CD4-positive, alpha-beta T cell treated with Interleukin-10 for 1 hour (primary cell): ENCODE results near the gene NOTUM.
"Not testable (repeated sequence)": the region's sequence is repeated elsewhere in the genome, so short reads cannot be mapped to it uniquely, and the experiment has no call there.

ENCODE experiments used
- DNase-seq: peaks from one replicate; pipeline ENCODE4 v3.0.0-alpha.2; 2020

NOTUM gene

DNA sequence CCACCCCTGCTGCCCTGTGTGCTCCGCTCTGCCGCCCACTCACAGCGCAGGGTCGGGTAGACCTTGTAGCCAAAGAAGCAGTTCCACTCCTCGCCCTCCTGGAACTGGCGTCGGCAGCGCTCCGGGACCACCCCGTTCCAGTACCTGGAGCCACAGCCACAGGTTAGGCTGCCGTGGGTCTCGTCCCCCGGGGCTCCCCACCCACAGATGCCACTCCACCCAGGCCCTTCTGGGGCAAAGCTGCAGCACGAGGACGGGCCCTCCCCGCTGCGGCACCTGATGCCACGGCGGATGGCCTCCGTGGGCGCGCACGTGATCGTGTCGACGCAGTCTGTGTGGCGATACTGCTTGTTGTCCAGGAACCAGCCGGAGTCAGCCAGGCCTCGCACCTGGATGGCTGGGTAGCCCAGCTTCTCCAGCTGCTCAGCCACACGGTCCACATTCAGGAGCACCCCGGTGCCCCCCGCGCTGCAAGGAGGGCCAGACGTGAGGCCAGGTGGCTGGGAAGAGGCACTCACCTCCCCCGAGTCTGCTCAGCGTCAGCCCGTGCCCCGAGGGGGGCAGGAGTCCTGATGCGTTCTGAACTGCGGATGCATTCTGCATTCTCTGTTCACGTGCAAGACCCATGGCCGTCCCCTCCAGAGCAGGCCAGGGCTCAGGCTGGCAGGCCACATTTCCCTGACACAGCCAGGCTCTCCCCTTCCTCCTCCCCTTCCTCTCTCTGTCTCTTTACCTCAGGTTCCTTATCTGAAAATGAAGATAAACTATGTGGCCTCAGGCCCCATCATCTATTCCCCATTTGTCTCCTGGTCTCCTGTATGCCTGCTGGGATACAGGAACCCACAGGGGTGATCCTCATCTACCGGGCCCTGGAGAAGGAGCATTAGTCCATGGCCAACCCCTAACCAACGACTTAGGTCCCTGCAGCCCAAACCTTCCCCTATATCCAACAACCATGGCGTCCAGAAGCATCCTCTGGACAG lies 4.1 kb downstream of the NOTUM start:
- no peak for DNase-seq

DNA sequence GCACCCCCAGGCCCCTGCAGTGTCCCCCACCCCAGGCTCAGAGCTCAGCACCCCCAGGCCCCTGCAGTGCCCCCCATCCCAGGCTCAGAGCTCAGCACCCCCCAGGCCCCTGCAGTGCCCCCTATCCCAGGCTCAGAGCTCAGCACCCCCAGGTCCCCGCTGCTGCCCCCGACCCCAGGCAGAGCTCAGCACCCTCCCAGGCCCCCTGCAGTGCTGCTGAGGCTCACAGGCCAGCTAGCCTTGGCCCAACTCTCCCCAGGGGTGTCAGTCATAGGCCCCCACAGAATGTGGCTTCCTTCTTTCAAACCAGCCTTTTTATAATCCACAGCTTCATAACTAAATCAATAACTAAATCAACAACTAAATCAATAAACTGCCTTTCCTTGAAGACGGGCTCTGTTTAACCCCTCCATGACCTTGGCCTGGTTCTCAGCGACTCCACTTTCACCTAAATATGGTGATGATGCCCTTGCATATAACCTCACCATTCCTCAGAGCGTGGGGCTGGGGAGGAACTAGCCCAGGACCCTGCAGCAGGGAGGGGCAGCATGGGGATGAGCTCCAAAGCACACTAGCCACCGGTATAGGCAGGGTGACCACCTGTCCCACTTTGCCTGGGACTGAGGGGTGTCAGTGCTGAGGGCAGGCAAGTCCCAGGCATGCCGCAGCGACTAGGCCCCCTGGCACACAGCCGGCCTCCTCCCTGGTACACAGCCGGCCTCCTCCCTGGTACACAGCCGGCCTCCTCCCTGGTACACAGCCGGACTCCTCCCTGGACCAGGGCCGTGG lies 5.0 kb downstream of the NOTUM start:
- DNase-seq: no peak

DNA sequence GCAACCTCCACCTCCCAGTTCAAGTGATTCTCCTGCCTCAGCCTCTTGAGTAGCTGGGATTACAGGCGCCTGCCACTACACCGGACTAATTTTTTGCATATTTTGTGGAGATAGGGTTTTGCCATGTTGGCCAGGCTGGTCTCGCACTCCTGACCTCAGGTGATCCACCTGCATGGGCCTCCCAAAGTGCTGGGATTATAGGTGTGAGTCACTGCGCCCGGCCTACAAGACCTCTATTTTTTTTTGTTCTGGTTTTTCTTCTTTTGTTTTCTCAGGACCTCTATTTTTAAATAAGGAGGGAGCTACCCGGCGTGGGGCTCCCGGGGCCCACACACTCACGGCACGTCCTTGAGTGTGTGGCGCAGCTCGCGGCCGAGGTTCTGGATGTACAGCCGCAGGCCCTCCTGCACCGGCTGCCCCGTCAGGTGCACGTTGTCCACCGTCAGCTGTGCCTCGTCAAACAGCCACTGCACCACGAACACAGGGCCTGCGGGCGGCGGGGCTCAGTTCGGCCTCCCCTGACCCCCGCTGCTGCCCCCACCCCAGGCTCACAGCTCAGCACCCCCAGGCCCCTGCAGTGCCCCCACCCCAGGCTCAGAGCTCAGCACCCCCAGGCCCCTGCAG lies 5.8 kb downstream of the NOTUM start:
- no peak for DNase-seq

DNA sequence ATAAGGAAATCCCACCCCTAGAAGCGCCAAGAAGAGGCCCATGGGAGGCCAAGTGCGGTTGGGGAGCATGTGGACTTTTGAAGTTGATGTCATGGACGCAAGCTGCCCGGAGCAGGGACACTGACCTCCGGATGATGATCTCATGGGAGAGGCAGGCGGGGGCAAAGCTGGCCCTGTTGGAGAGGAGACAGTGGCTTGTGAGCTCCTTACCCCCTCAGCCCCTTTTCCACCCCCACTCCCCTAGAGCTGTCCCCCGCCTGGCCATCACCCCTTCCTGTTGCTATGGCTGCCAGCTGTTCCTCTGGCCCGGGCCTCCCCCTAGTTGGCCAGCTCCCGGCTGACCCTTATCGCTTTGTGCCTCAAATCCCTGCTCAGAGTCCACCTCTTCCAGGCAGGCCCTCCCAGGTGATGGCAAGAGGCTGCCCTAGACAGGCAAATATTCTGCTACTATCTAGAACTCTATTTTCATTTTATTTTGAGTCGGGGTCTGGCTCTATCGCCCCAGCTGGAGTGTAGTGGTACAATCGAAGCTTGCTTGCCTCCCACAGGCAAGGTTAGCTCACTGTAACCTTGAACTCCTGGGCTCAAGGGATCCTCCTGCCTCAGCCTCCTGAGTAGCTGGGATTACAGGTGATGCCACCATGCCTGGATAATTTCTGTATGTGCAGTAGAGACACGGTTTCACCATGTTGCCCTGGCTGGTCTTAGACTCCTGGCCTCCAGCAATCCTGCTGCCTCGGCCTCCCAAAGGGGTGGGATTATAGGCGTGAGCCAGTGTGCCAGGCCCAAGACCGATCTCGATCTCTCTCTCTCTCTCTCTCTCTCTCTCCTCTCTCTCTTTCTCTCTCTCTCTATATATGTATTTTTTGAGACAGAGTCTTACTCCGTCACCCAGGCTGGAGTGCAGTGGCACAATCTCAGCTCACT lies 6.6 kb downstream of the NOTUM start:
- DNase-seq: no peak

DNA sequence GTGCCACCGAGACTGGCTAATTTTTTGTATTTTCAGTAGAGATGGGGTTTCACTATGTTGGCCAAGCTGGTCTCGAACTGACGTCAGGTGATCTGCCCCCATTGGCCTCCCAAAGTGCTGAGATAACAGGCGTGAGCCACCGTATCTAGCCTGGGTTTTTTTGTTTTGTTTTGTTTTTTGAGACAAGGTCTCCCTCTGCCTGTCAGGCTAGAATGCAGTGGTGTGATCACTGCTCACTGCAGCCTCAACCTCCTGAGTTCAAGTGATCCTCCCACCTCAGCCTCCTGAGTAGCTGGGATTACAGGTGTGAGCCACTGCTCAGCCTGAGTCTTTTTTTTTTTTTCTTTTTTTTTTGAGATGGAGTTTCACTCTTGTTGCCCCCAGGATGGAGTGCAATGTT lies 7.5 kb downstream of the NOTUM start:
- not testable (repeated sequence) for DNase-seq

DNA sequence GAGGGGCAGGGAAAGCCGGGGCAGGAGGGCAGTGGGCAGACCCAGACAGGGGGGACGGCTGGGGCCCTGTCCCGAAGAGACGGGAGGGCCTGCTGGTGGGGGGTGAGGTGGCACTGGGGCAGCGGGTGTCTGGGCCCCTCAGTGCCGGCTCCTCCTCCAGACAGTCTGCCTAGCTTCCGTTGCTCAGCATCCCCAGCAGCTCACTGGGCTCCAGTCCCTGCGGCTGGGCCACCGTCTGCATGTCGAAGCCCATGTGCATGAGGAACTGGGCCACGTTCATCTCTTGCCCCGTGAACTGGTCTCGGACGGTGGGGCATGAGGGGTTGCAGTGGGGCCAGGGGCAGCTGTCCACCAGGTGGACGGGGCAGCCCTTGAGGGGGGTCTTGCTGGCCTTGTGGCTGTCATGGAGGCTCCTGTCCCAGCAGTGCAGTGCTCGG lies 8.2 kb downstream of the NOTUM start:
- no peak for DNase-seq

DNA sequence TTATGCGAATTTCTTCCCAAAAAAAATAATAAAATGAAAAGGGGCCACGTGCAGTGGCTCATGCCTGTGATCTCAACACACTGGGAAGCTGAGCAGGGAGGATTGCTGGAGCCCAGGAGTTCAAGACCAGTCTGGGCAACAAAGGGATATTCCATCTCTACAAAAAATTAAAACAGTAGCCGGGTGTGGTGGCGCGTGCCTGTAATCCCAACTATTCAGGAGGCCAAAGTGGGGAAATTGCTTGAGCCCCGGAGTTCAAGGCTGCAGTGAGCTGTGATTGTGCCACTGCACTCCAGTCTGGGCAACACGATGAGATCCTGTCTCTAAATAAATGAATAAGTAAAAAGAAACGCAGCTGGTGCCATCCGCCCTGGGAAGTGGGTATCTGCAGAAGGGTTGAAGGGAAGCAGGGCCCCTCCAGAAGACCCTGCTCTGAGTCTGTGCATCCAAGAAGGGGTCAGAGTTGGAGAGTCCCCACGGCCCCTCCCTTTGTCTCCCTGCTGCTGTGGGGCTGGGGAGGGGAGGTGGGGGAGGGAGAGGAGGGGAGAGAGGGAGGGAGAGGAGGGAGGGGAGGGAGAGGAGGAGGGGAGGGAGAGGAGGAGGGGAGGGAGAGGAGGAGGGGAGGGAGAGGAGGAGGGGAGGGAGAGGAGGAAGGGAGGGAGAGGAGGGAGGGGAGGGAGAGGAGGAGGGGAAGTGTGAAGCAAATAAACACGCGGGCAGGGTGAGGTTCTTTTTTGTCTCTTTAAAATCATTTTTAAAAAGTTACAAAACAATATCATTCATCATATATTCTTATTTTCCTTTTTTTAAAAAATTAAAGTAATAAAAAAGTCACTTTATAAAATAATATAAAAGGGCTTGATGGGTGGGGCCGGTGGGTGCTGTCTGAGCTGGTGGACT lies 9.0 kb downstream of the NOTUM start:
- DNase-seq: no peak

DNA sequence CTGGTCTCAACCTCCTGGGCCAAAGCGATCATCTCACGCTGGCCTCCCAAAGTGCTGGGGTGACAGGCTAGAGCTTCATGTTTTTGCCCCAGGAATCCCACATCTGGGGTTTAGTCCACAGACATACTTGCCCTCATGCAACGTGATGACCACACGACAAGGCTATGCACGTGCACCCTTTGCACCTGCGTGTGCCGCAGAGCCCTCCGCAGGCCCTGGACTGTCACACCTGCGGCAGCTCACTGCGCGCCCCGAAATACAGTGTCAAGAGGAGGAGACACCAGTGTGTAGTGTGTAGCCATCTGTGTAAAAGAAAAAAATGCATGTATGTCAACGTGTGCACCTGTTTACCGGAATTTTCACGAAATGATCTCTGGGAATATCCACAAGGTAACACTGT lies 10.5 kb downstream of the NOTUM start:
- DNase-seq: no peak

DNA sequence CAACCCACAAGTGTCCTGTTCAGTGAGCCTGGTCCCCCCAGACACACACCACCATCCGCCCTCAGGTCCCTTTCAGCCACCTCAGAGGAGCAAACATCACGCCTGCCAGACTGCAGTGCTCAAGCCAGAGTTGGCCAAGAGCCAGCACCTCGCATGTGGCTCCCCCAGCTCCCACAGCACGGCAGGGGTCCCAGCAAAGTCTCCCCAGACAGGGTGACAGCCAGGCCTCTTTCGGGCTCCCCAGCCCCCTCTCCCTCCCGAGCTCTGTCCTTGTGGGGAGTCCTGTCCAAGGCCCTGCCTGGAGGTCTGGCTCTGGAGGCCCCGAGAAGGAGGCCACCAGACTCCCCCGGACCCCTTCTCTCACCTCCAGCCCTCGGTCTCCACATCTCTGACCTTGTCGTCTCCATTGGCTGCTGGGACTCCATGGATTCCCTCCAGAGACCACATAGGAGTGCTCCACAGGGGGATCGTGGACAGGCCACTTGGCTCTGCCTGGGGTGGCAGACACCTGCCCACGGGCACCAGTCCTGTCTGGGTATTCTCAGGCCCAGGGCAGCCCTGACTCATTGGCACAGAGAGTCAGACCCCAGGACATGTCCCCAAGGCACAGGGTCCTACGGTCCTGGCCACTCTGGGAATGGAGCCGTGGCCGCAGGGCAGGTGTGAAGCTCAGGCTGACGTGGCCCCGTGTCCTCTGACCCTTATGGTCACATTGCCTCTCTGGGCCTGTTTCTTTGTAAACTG lies 12.2 kb downstream of the NOTUM start:
- DNase-seq: no peak

DNA sequence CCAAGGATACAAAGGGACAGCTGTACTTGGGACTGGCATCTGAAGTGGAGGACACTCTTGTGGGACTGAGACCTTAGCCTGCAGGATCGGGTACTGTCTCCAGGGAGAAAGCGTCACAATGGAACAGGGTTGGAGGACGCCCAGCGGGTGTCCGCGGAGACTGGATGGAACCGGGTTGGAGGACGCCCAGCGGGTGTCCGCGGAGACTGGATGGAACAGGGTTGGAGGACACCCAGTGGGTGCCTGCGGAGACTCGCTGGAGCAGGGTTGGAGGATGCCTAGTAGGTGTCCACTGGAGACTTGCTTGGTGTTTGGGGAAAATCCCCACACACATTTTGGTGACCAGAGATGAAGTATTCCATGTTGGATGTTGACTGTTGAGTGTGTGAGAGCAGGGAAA lies 13.8 kb downstream of the NOTUM start, which contains the start of gene MYADML2:
Gene MYADML2 (minus strand): TSS at position 45 of the 400 bp plus-strand sequence. CDS start 5,492 bp downstream, outside the sequence.
- no peak for DNase-seq

DNA sequence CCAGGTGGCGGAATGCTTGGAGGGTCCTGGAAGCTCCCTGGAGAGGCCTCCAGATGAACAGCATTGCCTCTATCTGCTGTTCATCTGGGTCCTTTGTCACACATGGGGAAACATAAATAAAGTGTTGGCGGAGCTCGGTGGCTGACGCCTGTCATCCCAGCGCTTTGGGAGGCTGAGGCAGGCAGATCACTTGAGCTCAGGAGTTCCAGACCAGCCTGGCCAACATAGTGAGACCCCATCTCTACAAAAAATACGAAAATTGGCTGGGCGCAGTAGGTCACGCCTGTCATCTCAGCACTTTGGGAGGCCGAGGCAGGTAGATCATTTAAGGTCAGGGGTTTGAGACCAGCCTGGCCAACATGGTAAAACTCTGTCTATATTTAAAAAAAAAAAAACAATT lies 16.1 kb downstream of the NOTUM start:
- DNase-seq: no peak

DNA sequence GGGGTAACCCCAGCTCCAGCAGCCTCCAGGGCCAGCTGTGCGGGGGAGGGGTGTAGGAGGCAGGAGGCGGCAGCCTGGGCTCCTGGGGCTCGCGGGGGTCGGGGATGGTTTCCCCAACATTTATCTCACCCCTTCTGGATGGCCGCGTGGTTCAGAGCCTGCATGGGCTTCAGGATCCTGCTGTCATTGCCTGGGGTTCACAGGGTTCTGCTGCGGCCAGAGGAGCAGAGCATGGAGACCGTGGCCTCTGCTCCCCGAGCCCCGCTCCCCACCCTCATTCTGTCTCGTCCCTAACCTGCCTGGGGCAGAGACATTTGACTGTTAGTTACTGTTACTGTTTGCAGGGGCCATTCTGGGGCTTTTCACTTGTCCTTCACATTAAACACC lies 18.8 kb downstream of the NOTUM start:
- DNase-seq: no peak

DNA sequence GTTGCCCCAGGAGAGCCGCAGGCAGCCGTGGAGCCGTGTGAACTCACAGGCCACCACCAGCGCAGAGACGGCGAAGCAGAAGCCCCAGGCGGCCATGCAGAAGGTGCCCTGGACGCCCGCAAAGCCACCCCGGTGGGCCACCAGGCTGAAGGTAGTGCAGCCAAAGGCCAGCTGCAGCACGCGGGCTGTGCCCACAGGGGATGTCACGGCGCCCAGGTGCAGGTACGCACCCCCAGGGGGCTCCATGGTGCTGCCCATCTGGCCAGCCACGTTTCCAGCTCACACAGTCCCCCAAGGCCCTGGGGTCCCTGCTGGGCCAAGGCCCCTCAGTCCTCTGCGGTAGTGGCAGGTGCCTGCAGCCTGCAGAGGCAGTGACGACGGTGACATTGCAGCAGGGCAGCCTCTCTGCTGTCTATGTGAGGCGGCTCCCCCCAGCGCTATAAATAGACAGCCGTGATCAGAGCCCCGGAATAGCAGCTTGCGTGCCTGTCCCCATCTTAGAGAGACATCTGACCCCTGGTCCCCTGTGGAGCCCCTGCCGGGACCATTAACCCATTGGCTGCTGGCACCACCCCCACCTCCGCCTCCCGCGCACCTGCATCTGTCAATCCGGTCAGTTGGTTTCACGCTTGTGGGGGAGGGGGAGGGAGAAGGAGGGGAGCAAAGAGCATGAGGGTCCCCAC lies 19.4 kb downstream of the NOTUM start:
- DNase-seq: no peak

DNA sequence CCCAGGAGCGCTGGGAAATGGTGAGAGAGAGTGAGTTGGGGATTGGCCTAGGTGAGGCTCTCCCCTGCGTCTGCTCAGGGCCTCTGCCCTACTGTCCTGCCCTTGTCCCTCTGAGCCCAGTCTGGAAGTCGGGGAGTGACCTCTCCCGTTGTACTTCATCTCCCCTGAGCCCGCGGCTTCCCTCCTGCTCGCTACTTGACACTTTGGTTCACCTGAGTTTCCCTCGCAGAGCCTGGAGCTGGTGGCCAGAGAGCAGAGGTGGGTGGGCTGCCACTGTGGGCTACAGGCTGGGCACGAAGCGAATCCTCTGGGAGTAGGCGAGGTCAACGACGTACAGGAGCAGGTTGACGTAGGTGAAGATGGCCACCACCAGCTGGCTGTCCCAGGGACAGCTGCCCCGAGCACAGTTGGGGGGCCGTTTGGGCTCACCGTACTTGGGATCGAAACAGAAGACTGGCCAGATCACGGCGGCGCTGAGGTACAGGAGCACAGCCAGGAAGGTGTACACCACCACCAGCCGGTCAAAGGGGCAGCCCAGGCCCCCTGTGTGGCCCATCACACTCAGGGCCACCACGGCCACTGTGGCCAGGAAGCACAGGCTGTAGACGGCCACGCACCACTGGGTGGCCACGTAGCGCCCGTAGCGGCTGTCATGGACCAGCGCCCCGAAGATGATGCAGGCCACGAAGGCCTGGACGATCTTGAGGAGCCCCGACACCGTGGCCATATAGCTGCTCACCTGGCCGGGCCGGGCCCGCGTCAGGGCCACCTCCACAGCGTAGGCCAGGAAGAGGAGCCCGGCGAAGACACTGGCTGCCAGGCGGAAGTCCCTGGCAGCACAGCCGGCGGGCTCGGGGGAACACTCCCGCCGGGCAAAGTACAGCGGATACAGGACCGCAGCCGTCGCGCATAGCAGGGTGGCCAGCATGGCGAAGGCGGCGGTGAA lies 20.2 kb downstream of the NOTUM start:
- no peak for DNase-seq

DNA sequence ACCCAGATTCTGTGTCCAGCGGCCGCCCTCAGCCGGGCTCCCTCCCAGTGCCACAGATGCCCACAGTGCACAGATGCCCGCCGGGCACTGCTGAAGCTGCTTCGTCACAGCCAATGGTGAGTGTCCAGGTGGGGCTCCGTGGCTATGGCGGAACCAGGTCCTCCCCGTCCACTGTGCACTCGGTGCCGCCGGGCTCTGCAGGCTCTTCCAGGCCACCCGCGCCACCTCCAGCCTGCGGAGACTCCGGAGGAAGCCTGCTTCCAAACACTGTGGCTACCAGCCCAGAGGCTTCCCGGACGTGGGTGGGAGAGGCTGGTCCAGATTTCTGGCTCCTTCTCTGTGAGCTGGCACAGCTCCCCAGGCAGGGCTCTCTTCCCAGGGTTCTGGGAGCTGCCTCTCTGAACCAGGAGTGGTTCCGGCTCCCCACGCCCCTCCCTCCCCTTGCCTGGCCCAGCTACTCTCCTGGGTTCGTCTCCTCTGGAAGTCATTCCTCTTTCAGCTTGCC lies 21.1 kb downstream of the NOTUM start:
- DNase-seq: no peak

DNA sequence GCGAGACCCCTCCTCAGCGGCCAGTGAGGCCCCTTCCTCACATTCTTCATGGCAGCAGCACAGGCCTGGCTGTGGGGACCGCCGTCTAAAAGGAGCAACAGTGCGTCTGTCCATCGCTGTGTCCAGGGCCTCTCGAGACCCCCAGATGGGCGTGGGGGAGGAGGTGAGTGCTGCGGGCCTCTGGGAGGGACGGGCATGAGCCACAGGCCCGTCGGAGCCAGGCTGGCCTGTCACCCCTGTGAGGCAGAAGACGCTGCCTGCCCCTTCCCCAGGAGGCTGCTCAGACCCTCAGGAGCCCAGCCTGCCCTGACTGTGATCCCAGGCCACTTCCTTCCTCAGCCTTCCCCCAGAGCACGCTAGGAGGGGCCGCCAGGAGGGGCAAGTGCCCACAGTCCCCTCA lies 21.8 kb downstream of the NOTUM start:
- no peak for DNase-seq

DNA sequence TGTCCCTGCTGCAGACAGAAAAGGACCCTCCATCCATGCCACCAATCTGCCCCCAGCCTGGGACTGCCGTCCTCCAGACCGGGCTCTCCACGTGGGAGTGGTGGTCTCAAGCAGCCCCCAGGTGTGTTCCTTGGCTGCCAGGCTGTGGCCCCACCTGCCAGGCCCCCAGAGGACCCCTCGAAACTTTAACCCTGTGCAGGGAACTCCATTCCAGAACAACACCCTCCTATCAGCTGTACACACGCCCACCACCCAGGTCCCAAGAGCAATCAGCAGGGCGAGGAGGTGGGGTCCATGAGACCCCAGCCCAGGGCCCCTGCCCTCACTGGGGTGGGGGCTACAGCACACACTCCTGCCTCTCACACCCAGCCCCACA lies 25.3 kb downstream of the NOTUM start:
- no peak for DNase-seq
